HepG2 (cell line): ENCODE results near the gene RCCD1. TPM values are rescaled to one million over a fixed set of nuclear protein-coding genes. Genes with fewer than 3 reads are reported as not detected.

ENCODE experiments used
- ATAC-seq: fragments of 200-7000 bp; cut with Tn5 transposase; 3 replicates; pipeline ENCODE4 v1.9.1; 2020; ENCODE audit warnings: mild to moderate bottlenecking, moderate library complexity
- BruUV-seq: library from RNA; stranded (reverse); fragments of 400-500 nt; replicated peaks from 2 replicates; lab custom pipeline; 2021; lab: Mats Ljungman, UMichigan
- CTCF ChIA-PET: fragments of 300-600 bp; formaldehyde crosslinking; extraction: SDS; loops from one replicate; lab custom pipeline; 2021; ENCODE audit warnings: low total read pairs, inconsistent platforms, low intra/inter-chr PET ratio; lab: Yijun Ruan, JAX
- POLR2A ChIA-PET: fragments of 350-600 bp; sonication (Branson Sonifier 250); formaldehyde crosslinking; loops from one replicate; lab custom pipeline; 2020; ENCODE audit warnings: antibody characterized with exemption, inconsistent platforms; lab: Yijun Ruan, JAX
- DNase-seq: peaks from one replicate; pipeline ENCODE4 v3.0.0-alpha.2; 2015; ENCODE audit warnings: low spot score
- FAIRE-seq: peaks from 3 replicates; lab custom pipeline; 2011; peaks lifted over from hg19 to GRCh38; lab: Jason Lieb, UNC
- H2AFZ ChIP-seq: one replicate; pipeline ENCODE4 v1.6.1; 2011; ENCODE audit warnings: low read length, inconsistent platforms
- H3K27ac ChIP-seq: fragments of 300-600 bp; 3 replicates; pipeline ENCODE4 v1.8.0; 2011; ENCODE audit warnings: mixed run types, mild to moderate bottlenecking, mixed read lengths, low read length, inconsistent platforms; ENCODE audit not compliant: insufficient read depth; ENCODE audit errors: extremely low read length
- H3K27me3 ChIP-seq, 2 experiments: fragments of 200-600 bp in 1 of 2; 2 replicates in 1 of 2; 3 replicates in 1 of 2; pipeline versions ENCODE4 v1.6.0 to v1.8.0; 2011; ENCODE audit warnings: low read length in 2 of 2, mild to moderate bottlenecking in 2 of 2, moderate library complexity in 2 of 2, inconsistent platforms in 1 of 2; ENCODE audit not compliant: insufficient read depth in 2 of 2, control insufficient read depth in 1 of 2
- H3K36me3 ChIP-seq, 2 experiments: fragments of 200-600 bp in 1 of 2; replicated peaks in 1 of 2; 2 replicates in 1 of 2; 3 replicates in 1 of 2; pipeline versions ENCODE4 v1.5.1 to v1.8.0; 2011; ENCODE audit warnings: low read length in 2 of 2, inconsistent platforms in 1 of 2; ENCODE audit not compliant: insufficient read depth in 2 of 2, control insufficient read depth in 1 of 2
- H3K4me1 ChIP-seq: 2 replicates; pipeline ENCODE4 v1.5.1; 2012; ENCODE audit warnings: low read length, inconsistent platforms; ENCODE audit not compliant: insufficient read depth
- H3K4me2 ChIP-seq: 2 replicates; pipeline ENCODE4 v1.6.0; 2011; ENCODE audit warnings: low read depth, low read length, inconsistent platforms
- H3K4me3 ChIP-seq, 3 experiments: fragments of 200-600 bp in 1 of 3; sonication (generic), shearing (Covaris generic) in 1 of 3; replicated peaks in 1 of 3; 2 replicates each; pipeline ENCODE4 v1.5.1; 2011 to 2016; ENCODE audit warnings: low read length in 3 of 3, inconsistent platforms in 2 of 3, low read depth in 2 of 3, mild to moderate bottlenecking in 2 of 3, control low read depth in 1 of 3, mixed read lengths in 1 of 3; ENCODE audit not compliant: insufficient read depth in 1 of 3
- H3K79me2 ChIP-seq: one replicate; pipeline ENCODE4 v1.6.1; 2011; ENCODE audit warnings: low read length, inconsistent platforms; ENCODE audit not compliant: insufficient read depth
- H3K9ac ChIP-seq: 2 replicates; pipeline ENCODE4 v1.6.0; 2011; ENCODE audit warnings: mild to moderate bottlenecking, low read depth, low read length, inconsistent platforms; ENCODE audit not compliant: insufficient read depth
- H3K9me3 ChIP-seq: 2 replicates; pipeline ENCODE4 v1.5.1; 2012; ENCODE audit warnings: mild to moderate bottlenecking, low read length
- H4K20me1 ChIP-seq: 2 replicates; pipeline ENCODE4 v1.6.0; 2011; ENCODE audit warnings: inconsistent platforms, mild to moderate bottlenecking, low read length, moderate library complexity; ENCODE audit not compliant: insufficient read depth
- DMAP1 ChIP-seq: IDR thresholded peaks from 2 replicates; pipeline ENCODE4 v1.6.1; 2016
- ERF ChIP-seq: IDR thresholded peaks from 2 replicates; pipeline ENCODE4 v1.6.1; 2018; ENCODE audit warnings: missing biosample characterization, missing genetic modification reagents
- NR2F1 ChIP-seq, 2 experiments: fragments of 450-650 bp in 1 of 2; formaldehyde crosslinking in 1 of 2; IDR thresholded peaks; 2 replicates each; pipeline versions ENCODE4 v1.5.0 to v1.6.1; 2016 to 2020; ENCODE audit warnings: mild to moderate bottlenecking in 1 of 2, missing compliant biosample characterization in 1 of 2, missing genetic modification reagents in 1 of 2, moderate library complexity in 1 of 2
- PHF21A ChIP-seq: sonication (generic); formaldehyde crosslinking; IDR thresholded peaks from 2 replicates; pipeline ENCODE4 v1.5.0; 2020; ENCODE audit warnings: mild to moderate bottlenecking, missing genetic modification reagents
- PRMT3 ChIP-seq: sonication (generic); formaldehyde crosslinking; IDR thresholded peaks from 2 replicates; pipeline ENCODE4 v1.8.1; 2022; ENCODE audit warnings: low read depth, mild to moderate bottlenecking, moderate library complexity, missing genetic modification reagents, borderline replicate concordance
- REST ChIP-seq, 2 experiments: IDR thresholded peaks; 2 replicates each; pipeline ENCODE4 v1.6.1; 2011 to 2012; ENCODE audit warnings: low read length in 2 of 2, borderline replicate concordance in 1 of 2, low read depth in 1 of 2, mild to moderate bottlenecking in 1 of 2, moderate library complexity in 1 of 2
- SAP130 ChIP-seq: IDR thresholded peaks from 2 replicates; pipeline ENCODE4 v1.6.1; 2016; ENCODE audit warnings: low read depth
- SP5 ChIP-seq: IDR thresholded peaks from 2 replicates; pipeline ENCODE4 v1.6.1; 2016; ENCODE audit warnings: low read depth, borderline replicate concordance
- ZNF784 ChIP-seq: sonication (generic); formaldehyde crosslinking; IDR thresholded peaks from 2 replicates; pipeline ENCODE4 v1.5.1; 2020; ENCODE audit warnings: missing genetic modification reagents, mild to moderate bottlenecking, borderline replicate concordance
- WGBS: methylation state at CpG from one replicate; pipeline ENCODE4 v1.1.6; 2017; ENCODE audit warnings: low lambda C conversion rate; 5-methylcytosine and 5-hydroxymethylcytosine counted together
- in situ Hi-C: cut with HindIII; loops from 2 replicates; pipeline ENCODE4 v1.10.0; 2017; ENCODE audit warnings: low pct_unique_long_range_greater_than_20kb; ENCODE audit not compliant: extremely low pct_ligation_motif_present
- intact Hi-C: fragments of 100-400 bp; cut with micrococcal nuclease; formaldehyde crosslinking; loops from one replicate; pipeline ENCODE4 v1.10.0; 2022; ENCODE audit not compliant: unreplicated experiment
- polyA plus RNA-seq, 8 experiments: library from polyadenylated mRNA; depleted of rRNA in 3 of 8; stranded (reverse) in 7 of 8; unstranded in 1 of 8; fragments of >200 nt; fragmentation: Illumina TruSeq in 4 of 8; extraction: Trizol in 4 of 8; gene quantifications; 2 replicates each; pipeline versions ENCODE4 v1.2.1 to v1.2.3, GENCODE V29; 2011 to 2016; ENCODE audit warnings: low read depth in 4 of 8, missing spikeins in 1 of 8, mixed read lengths in 1 of 8; ENCODE audit not compliant: insufficient read depth in 1 of 8
- total RNA-seq, 5 experiments: library from RNA; depleted of rRNA; stranded (reverse); fragments of >200 nt; fragmentation: Illumina TruSeq; extraction: Trizol; gene quantifications; 2 replicates each; pipeline ENCODE4 v1.2.3, GENCODE V29; 2016; ENCODE audit warnings: low read depth in 1 of 5

Gene RCCD1
- total and polyA plus RNA-seq, 2 of the 13 experiments (the other 11 are each of a cell fraction or from before 2014, with no cell fraction given), result 14.1 to 15.1 TPM

GRCh38 chr15:90968434-90968833, 13.8 kb downstream of the RCCD1 start:
- Histone ChIP-seq H4K20me1 (no peaks in the 10 kb centered on the region; the same call in 1 of the 2 replicates), H3K27me3 (no peaks in the 10 kb centered on the region), H3K27ac (no peak overlapping the region), H3K79me2 (no peaks in the 10 kb centered on the region), H3K9ac (no peak overlapping the region), H3K9me3 (no peaks in the 10 kb centered on the region), H3K4me1 (no peaks in the 10 kb centered on the region), H3K36me3 (peaks cover 17 to 66% of the 10 kb centered on the region in 2 experiments), H3K4me3 (no peak overlapping the region), H2AFZ (no peak overlapping the region), H3K4me2 (no peak overlapping the region)
- ChIA-PET POLR2A (no interaction called here), CTCF (no interaction called here)
- FAIRE-seq (no peak), ATAC-seq (no peak), DNase-seq (no peak)
- TF ChIP-seq SAP130, result no peak
- TF ChIP-seq ERF (CRISPR knock-in tag), result no peak
- TF ChIP-seq NR2F1 (CRISPR knock-in tag; IDR thresholded peaks at IDR 0.05), result no peak
- TF ChIP-seq PRMT3, result no peak
- TF ChIP-seq REST (IDR thresholded peaks at IDR 0.05; ENCODE audit: borderline replicate concordance in 1 of 2, low read depth in 1 of 2, low read length in 2 of 2), result no peak
- no peak for TF ChIP-seq ZNF784 (CRISPR knock-in tag)
- TF ChIP-seq PHF21A, result no peak
- TF ChIP-seq SP5 (CRISPR knock-in tag), result no peak
- no peak for TF ChIP-seq DMAP1
- intact Hi-C loops (no loop called here), in situ Hi-C loops (no loop called here)
- 100% methylated on average over 1 of the region's 1 CpG for WGBS
- no TSS peak for BruUV-seq
